Fibroblast of skin of abdomen (primary cell): Measurements from ENCODE around the gene KRT72.

Source experiments
- DNase-seq: peaks from one replicate; pipeline ENCODE4 v3.0.0-alpha.2; 2013

Gene KRT72

DNA sequence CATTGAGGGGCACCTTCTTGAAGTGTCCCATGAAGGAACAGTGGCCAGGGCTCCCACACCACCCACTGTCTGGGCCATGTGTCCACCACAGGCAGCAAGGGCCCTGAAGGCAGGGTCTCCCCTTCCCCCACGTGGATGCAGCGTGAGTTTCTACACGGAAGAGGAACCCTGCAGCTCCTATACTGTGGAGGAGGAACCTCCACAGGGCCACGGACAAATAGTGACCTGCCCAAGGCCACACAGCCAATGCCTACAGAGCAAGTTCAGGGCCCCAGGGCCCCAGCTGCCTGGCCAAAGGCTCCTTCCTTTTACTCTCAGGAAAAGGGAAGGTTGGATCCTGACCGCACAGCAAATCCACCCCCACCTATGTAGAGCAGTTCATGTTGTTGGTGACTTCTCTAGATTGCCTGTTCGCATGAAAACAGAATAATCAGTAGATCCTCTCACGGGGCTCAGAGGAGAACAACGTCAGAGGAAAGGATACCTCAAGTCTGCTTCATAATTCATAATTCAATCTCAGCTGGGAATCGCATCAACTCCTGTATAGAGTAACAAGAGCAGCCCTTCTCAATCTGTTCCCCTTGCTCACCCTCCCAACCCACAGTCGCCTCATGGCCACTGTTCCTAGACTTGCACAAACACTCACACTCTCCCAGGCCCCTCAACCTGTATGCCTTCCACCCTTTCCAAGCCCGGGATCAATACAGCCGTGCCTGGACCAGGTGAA lies 28.2 kb upstream of the KRT72 start:
- DNase-seq: no peak

DNA sequence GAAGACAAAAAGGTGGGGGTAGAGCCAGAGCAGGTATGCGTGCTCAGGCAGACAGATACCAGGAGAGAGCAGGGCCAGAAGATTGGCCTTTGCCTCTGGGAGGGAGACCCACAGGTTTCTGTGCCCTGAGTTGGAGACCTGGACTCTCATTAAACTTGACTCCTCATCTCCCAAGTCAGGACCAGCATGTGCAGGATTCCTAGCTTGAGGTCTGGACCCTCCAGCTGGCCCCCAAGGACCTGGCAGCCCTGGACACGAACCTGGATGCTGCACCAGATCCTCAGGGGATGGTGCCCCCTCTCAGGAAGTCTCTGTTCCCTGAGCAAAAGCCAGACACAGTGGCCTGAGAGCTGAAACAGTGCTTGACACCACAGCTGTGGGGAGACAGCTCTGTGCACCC lies 27.6 kb upstream of the KRT72 start:
- no peak for DNase-seq

DNA sequence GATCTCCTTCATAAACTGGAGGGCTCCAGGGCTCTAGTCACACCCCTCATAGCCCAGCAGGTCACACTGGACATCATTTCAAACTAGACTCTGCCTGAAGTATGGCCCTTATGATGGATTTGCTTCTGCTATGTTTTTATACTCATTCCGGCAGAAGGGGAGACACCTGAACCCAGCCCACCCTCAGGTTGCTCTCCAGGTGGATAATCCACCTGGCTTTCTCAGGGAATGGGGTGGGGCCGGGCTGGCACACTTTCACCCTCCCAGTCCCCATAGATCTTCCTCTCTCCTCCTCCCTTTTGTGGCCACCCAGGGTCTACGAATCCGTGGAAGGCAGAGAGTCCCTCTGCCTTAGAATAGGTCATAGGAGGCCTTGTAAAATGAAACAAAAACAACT lies 26.8 kb upstream of the KRT72 start:
- no peak for DNase-seq

DNA sequence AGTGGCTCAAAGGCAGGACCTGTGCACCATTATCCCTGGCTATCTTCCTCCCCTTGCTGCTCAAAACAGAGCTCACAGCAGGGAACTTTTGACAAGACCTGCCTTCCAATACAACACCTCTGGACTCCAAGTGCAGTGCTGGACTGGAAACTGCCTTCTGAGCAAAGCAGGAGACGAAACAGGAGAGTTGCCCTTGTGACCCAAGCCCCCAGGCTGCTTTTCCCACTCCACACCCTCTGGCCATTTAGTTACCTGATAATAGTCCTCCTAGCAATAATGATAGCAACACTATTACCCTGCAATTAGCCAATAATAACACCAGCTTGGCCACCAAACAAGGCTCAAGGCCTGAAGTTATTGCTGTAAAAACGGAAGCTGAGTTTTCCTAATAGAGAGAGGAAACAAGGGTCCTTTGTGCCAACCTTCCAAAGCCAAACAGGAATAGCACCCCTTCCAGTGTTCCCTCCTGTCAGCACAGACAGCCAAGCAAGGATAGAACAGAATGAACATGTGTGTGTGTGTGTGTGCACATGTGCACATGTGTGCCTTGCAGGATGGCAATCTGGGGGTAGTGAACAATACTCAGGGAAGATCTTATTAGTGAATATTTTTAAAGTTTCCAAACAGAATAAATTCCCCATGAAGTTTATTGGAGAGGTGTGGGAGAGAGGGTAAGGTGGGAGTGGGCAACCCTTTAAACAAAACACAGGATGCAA lies 26.3 kb upstream of the KRT72 start:
- no peak for DNase-seq

DNA sequence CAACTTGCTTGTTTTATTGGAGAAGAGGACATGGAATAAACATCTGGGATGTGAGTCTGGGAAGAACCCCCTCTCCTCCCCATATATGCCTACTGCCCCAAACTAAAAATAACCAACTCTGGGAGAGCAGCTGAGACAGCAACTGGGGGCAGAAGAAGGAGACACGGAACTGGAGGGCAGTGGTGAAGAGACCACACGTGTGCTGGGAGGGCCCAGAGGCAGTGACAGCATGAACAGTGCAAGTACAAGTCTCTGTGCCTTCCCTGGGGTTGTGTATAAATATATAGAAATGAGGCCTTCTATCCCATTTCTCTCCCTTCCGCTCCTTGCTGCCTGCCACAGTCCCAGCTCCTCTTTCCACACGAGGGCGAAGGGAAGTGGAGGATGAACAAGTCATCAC lies 21.1 kb upstream of the KRT72 start:
- no peak for DNase-seq

DNA sequence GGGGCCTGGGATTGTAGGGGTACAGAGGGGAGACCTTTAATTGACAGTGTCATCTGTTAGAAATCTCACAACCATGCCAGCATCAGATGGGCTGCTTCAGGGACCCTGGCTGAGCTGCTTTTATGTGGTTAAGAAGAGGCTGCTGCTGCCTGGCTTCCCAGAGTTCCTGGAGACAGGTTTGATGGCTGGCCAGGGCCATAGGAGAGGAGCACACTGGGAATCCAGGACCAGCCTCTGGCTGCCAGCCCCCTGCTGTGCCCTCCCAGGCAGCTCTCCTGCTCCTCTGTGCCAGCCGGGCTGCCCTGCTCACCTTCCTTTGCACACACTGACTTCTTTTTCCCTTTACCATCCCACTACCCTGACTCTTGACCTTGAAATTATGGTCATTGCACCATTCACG lies 17.6 kb upstream of the KRT72 start:
- DNase-seq: no peak

DNA sequence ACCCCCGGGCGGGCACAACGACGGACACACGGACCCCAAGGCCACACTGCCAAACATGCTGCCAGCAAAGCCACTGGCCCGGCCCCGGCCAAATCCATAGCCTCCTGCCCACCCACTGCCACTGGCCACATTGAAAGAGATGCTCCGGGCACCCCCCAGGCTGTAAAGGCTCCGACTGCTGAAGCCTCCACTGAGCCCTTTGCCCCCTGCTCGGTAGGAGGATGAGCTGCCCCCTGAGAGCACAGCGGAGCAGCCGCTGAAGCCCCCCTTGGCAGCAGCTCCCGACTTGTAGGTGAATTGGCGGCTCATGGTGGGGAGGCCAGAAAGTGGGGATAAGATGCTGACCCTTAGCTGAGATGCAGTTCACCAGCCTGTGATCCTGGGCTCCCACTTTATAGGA lies 17.0 kb upstream of the KRT72 start, which contains the start of gene KRT73:
TSS of gene KRT73 (minus strand) at position 344 of the 400 bp plus-strand sequence. CDS start at position 309, 35 bp downstream.
- no peak for DNase-seq

DNA sequence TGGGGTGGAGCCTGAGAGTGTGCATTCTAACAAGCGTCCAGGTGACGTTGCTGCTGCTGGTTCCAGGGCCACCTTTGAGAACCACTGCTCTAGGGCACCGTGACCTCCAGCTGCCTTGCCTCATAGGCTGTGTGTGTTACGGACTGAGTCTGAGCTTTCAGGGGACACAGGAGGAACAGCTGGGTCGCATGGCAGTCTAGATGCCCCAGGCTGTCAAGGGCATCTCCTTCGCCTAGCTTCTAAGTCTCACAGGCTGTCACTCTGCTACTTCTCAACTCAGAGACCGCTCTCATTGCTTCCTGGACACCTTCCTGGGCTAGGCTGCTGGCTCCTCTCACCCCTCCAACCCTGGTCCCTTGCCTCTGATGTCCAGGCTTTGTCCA lies 16.1 kb upstream of the KRT72 start:
- no peak for DNase-seq

DNA sequence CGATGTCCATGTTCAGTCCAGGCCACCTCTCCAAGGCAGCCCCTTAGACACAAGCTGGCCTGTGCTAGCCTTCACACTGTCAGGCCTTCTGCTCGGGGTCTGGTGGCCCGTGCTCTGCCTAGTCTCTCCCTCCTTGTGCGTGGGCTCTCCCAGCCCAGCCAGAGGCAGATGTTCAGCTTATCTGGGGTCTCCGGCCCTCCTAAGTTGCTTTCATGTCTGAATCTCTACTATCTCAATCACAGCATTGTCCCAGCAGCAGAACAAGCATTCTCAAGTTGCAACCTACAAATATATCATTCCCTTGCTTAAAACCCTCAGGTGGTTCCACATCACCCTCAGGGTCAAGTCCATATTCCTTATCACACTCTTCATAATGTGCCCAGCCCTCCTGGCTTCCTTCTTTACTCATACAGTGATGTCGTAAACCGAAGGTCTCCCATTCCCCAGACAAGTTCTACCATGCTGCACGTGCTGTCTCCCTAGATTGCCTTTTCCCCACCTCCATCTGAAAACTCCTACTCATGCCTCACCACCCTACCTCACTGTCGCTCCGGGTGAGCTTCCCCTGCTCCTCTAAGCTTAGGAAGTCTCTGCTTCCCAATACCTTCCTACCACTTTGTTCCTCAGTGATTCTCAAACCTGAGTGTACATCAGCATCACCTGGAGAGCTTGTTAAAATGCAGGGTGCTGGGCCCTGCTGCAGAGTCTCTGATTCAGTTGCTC lies 15.6 kb upstream of the KRT72 start:
- DNase-seq: no peak

DNA sequence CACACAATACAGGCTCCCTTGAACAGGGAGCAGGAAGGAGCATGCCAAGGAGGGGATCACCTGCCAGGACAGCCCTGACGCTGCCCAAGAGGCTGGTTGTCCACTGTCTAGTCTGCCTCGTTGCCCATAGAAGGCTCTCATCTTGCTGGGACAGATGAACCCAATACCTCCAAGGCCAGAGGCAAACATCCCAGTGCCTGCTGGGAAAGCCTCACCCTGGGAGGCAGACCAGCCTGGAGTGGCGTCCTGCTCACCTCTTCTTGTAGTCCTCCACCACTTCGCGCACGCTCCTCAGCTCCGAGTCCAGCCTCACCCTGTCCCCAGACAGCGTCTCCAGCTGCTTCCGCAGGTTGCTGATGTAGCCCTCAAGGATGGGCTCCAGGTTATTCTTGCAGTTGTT lies 14.6 kb upstream of the KRT72 start:
- DNase-seq: no peak

DNA sequence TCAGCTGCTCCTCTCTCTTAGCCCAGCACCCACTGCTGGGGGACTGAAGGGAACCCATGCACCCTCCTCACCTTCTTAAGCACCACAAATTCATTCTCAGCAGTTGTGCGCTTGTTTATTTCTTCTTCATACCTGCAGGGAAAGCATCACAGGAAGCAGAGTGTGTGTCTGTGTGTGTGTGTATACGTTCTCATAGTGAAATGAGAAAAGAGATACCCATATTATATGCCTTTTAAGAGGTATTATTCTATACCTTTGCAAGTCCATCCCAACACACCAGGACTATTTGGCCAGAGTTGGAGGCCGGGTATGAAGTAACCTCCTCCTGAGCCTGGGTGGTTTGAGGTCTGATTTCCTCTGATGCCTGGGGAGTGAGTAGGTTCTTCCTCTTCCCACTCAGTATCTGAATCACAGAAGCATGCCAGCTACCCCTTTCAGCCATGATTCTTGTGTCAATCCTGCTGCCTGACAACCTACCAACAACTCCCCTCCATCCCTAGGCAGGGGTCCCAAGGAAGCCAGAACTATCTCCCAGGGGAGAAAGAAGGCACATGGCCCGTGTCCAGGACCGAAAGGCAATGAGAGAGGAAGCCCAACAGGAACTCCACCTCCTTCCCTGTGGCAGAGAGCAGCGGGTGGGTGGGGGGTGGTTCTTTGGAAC lies 14.1 kb upstream of the KRT72 start:
- DNase-seq: no peak

DNA sequence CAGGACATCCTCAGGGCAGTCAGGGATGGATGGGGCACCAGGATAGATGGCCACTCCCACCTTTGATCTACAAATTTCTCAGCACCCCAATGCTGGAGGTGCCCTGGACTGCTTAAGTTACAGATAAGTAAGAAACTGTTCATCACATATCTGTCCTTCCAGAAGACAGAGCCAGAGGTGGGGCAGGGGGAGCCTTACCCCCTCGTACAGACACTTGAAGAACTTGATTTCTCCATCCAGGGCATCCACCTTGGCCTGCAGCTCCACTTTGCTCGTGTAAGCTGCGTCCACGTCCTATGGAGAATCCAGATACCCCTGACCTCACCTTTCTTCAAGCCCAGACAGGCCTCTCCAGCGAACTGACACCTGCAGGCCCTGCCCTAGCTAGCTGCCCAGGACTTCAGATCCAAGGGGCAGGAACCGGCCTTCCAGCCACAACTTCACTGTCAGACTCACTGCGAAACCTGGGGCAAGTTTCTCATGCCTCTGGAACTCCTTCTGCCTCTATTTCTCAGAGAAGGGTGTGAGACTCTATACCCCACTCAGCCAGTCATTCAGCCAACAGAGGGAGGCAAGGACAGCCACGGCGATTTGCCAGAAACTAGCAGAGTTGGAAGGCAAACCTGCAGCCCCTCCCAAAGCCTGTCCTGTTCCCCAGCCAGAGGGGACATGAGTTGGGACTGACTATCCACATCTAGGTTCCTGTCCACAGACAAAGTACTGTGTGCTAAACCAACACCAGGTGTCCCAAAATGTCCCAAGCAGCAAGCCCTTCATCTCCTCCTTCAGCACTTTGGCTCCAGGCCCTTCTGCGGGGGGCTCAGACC lies 13.3 kb upstream of the KRT72 start:
- no peak for DNase-seq

DNA sequence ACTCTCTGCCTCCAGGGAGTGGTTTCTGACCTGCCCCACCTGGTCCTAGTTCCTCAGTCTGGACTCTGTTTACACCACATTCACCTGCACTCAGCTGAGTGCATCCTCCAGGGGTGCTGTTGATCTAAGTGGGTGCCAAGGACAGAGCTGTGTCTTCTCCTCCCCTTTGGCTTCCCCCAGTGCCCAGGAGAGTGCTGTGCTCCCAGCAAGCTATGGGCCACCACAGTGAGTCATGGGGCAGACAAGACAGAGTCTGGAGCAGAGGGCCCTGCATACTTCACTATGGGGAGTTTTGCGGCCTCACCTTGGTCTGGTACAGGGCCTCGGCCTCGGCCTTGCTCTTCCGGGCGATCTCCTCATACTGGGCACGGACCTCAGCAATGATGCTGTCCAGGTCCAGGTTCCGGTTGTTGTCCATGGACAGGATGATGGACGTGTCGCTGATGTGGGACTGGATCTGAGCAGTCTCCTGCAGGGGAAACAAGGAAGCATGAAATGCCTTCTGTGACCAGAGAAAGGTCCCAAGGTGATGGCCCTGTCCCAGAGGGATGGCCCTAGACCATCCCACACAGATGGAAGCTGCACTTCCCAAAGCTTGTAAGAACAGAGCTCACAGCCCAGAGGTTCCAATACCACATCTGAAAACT lies 12.2 kb upstream of the KRT72 start:
- no peak for DNase-seq

DNA sequence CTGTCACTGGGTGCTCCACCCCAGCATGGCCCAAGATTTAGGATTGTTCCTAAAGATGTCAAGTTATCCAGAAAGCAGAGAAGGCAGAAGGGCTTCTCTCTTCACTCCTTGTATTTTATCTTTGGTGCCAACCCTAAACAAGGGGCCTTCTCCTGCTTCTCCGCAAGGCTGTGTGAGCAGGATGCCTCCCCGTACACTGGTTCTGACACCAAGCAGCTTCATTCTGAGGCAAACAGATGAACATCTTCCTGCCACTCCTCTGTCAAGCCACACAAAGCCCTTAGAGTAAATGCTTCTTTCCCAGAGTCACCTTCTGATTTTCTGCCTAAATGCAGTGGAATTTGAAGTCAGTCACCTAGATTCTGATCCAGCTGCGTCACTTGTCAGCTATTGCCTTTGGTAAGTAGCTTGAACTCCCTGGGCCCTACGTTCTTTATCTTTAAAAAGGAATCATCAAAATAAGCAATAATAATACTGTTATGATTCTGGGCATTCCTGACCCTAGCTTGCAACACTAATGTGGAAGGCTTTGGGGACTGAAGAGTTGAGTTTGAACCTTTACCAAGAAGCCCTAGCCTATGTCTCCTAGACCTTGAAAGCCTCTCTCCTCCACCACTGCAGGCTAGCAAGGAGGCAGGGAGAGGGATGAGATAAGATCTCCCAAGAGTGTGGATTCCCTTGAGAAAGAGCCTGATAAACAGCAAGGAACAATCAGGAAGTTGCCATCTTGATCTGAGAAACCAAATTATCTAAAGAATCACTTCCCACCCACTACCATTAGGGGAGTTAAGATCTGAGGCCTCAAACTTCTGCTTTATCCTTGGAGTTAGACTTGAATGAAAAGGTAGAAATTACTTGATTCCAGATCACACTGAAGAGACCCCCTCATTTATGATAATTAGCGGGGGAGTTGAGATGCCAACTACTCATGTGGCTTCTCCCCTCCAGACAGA lies 11.4 kb upstream of the KRT72 start:
- no peak for DNase-seq

DNA sequence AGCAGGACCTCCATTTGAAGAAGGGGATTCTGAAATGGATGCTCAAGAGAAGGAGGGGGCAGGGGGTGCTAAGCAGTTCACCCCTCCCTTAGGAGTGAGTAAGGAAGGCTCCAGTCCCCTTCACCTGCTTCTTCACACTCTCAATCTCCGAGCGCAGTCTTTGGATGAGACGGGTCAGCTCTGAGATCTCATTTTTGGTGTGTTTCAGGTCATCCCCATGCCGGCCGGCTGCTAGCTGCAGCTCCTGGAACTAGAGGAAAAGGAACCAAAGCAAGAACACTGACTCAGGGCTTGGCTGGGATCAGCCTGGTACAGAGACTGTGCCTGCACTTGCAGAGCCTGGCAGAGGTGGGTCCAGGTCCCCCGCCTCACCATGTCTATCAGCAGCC lies 9.8 kb upstream of the KRT72 start:
- no peak for DNase-seq

DNA sequence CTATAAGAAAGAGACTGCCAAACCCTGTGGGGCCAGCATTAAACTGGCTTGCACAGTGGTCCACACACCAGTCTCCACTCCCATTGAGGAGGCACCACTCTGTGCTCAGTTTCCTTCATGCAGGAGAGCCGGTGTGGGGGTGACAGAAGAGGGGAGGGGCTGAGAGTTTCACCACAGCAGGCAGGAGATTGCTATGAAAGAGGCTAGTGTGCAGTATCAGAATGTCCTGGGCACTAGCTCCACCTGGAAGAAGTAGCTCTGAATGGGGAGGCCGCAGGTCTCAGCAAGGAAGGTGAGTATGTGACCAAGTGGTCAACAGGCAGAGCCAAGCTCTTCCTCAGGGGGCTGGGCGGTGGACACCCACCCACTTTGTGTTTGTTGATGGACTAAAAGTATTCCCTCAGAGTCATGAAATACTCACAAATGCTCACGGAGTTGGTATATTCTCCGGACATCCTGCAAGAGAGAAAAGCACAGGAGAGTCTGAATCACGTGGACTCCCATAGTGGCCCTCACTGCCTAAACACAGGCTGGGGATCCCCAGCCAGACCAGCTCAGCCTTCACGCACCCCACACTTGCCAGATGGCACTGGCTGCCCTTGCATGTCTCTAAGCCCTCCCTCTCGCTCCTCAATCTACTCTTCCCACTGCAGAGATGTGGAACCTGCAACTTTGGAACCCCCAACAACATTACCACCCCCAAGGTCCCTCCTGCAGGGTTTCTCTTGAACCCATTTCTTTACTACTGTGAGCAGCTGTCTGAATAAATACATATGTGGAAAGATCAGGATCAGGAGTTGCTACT lies 7.8 kb upstream of the KRT72 start:
- DNase-seq: no peak

DNA sequence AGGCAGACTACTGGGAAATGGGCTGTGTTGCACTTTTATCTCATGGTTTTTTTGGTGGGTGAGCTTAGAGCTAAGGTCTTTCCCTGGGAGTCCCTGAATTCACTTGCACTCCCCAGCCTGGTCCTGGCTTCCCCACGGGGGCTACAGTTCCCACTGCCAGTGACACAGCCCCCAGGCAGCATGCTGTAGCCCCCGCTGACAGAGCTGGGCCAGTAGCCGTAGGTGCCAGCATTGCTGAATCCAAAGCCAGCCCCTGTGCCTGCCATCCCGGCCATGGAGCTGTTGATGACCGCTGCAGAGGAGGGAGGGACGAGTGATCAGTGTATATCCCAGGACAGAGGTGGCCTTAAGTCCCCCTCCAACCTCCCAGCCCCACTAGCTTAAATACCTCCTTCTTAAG lies 6.9 kb upstream of the KRT72 start:
- DNase-seq: no peak

DNA sequence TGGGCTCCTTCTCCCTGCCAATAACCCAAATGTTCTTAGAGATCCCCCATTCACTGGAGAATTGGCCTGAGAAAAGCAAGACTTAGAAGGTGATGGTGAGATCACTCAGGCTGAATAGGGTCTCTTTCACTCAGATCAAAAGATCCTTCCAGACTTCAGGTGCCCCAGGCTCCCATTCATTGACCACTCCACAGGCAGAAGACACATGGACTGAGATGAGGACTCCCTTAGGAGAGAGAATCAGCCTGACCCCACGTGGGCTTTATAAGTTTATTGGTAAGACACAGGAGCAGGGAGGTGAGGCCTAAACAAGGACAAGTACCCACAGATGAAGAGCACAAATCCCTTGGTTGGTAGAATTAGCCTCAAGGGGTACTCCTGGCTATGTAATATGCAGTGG lies 6.1 kb upstream of the KRT72 start:
- DNase-seq: no peak

DNA sequence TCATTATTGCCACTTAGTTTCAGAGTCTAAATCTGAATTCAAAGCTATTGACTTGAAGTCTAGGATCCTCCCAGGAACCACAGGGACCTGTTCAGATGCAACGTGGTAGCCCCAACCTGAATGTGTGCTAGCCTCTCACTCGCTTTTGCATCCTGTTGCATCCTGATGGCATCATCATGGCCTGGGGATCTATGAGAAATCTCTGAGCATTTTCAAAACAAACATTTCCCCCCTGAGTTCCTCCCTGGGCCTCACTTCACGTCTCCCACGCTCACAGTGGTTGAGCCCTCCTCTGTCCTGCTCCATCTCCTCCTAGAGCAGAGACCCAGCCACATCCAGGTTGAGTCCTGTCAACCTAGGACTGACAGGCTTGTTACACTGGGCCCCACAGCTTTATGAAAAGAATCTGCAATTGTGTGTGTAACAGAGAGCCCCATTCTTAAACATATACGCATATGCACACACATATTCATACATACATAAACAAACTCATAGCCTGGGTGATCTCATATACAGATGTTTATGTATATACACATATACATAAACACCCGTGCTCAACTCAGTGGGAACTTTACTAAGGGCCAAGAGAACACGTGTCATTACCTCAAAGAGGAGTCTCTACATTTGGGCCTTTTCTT lies 5.4 kb upstream of the KRT72 start:
- DNase-seq: no peak
